Mesendoderm (in vitro differentiated cells): ENCODE results near the gene PRDX3.

Experiments used
- DNase-seq: peaks from one replicate; pipeline ENCODE4 v3.0.0; 2013
- H2AK5ac ChIP-seq: 2 replicates; pipeline ENCODE4 v1.6.1; 2013; ENCODE audit warnings: low read length, inconsistent platforms
- H2BK120ac ChIP-seq: 2 replicates; pipeline ENCODE4 v1.6.1; 2013; ENCODE audit warnings: low read depth, mild to moderate bottlenecking, low read length, moderate library complexity, mixed read lengths
- H2BK15ac ChIP-seq: replicated peaks from 2 replicates; pipeline ENCODE4 v1.6.1; 2013; ENCODE audit warnings: low read depth, mild to moderate bottlenecking, moderate library complexity
- H2BK5ac ChIP-seq: 2 replicates; pipeline ENCODE4 v1.6.1; 2013; ENCODE audit warnings: low read length, inconsistent platforms
- H3K18ac ChIP-seq: 2 replicates; pipeline ENCODE4 v1.6.1; 2013; ENCODE audit warnings: mild to moderate bottlenecking, low read length, mixed read lengths
- H3K23ac ChIP-seq: one replicate; pipeline ENCODE4 v1.6.1; 2013; ENCODE audit warnings: low read length
- H3K27ac ChIP-seq: 2 replicates; pipeline ENCODE4 v1.5.1; 2013; ENCODE audit warnings: low read depth, mild to moderate bottlenecking, inconsistent platforms, low read length, moderate library complexity
- H3K27me3 ChIP-seq: 2 replicates; pipeline ENCODE4 v1.6.1; 2013; ENCODE audit warnings: low read length, control low read depth, mild to moderate bottlenecking, inconsistent platforms; ENCODE audit not compliant: insufficient read depth, poor library complexity
- H3K36me3 ChIP-seq: 2 replicates; pipeline ENCODE4 v1.6.1; 2013; ENCODE audit warnings: low read length, inconsistent platforms; ENCODE audit not compliant: control insufficient read depth, insufficient read depth
- H3K4ac ChIP-seq: one replicate; pipeline ENCODE4 v1.6.1; 2013; ENCODE audit warnings: low read depth, mild to moderate bottlenecking, low read length, moderate library complexity
- H3K4me1 ChIP-seq: 2 replicates; pipeline ENCODE4 v1.6.1; 2013; ENCODE audit warnings: low read depth, low read length, inconsistent platforms; ENCODE audit not compliant: control insufficient read depth
- H3K4me2 ChIP-seq: 2 replicates; pipeline ENCODE4 v1.6.1; 2013; ENCODE audit warnings: low read length
- H3K4me3 ChIP-seq: 2 replicates; pipeline ENCODE4 v1.5.1; 2013; ENCODE audit warnings: mild to moderate bottlenecking, low read length
- H3K56ac ChIP-seq: one replicate; pipeline ENCODE4 v1.6.1; 2013; ENCODE audit warnings: low read length
- H3K79me1 ChIP-seq: 2 replicates; pipeline ENCODE4 v1.6.1; 2013; ENCODE audit warnings: low read length, inconsistent platforms
- H3K79me2 ChIP-seq: 2 replicates; pipeline ENCODE4 v1.6.1; 2013; ENCODE audit warnings: mild to moderate bottlenecking, low read length; ENCODE audit not compliant: control insufficient read depth, insufficient read depth
- H3K9ac ChIP-seq: 2 replicates; pipeline ENCODE4 v1.6.1; 2013; ENCODE audit warnings: low read length, inconsistent platforms
- H4K5ac ChIP-seq: one replicate; pipeline ENCODE4 v1.6.1; 2013; ENCODE audit warnings: low read length
- H4K8ac ChIP-seq: one replicate; pipeline ENCODE4 v1.6.1; 2013; ENCODE audit warnings: low read depth, mild to moderate bottlenecking, control low read depth, low read length, moderate library complexity
- WGBS: extraction: QIAGEN DNeasy Blood & Tissue Kit; methylation state at CpG from one replicate; pipeline ENCODE4 v1.1.7; 2013; ENCODE audit warnings: low lambda C conversion rate, missing lambda C conversion rate; ENCODE audit not compliant: insufficient coverage; ENCODE audit errors: extremely low coverage; 5-methylcytosine and 5-hydroxymethylcytosine counted together

The PRDX3 gene

GRCh38 chr10:119167041-119167440 is 11.6 kb downstream of the PRDX3 start:
- H3K4me1 ChIP-seq: no peaks in the 10 kb centered on the region
- no peak for DNase-seq
- no peak overlapping the region for H3K23ac ChIP-seq
- no peak overlapping the region for H3K4me2 ChIP-seq
- H3K79me1 ChIP-seq: no peaks in the 10 kb centered on the region
- H3K56ac ChIP-seq: no peak overlapping the region
- H4K5ac ChIP-seq: no peak overlapping the region
- no peak overlapping the region for H4K8ac ChIP-seq
- no peak overlapping the region for H3K27ac ChIP-seq
- H3K79me2 ChIP-seq: no peaks in the 10 kb centered on the region
- H3K4me3 ChIP-seq: no peak overlapping the region
- H3K36me3 ChIP-seq: peaks cover 12% of the 10 kb centered on the region
- H2BK15ac ChIP-seq: no peak overlapping the region
- no peak overlapping the region for H3K18ac ChIP-seq
- H3K4ac ChIP-seq: no peak overlapping the region
- no peak overlapping the region for H2BK5ac ChIP-seq
- no peak overlapping the region for H2AK5ac ChIP-seq
- H3K9ac ChIP-seq: no peak overlapping the region
- no peaks in the 10 kb centered on the region for H3K27me3 ChIP-seq
- no CpG with 5 or more reads among the region's 8 CpGs for WGBS
- H2BK120ac ChIP-seq: no peak overlapping the region

DNA sequence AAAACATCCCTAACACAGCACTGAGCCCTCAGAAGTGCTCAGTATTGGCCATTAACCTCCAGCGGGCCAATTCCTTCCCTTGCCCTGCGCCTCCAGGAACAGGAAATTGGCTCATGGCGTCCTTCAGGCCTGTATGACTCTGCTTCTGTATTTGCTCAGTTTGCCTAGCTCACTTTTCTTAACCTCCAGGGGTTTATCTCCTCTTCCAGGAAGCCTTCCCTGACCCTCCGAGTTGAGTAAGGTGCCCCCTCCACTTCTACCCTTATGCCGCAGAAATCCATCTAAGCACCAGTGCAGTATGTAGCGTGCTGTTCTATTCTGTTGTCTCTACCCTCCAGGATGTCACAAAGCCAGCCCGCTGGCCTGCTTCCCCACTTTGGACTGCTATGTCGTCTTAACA is 12.0 kb downstream of the PRDX3 start:
- Histone ChIP-seq H3K79me1 (no peaks in the 10 kb centered on the region), H2BK15ac (no peak overlapping the region), H3K4me2 (no peak overlapping the region), H3K79me2 (no peaks in the 10 kb centered on the region), H3K4ac (no peak overlapping the region), H2BK120ac (no peak overlapping the region), H3K27me3 (no peaks in the 10 kb centered on the region), H3K4me3 (no peak overlapping the region), H3K18ac (no peak overlapping the region), H4K8ac (no peak overlapping the region), H3K56ac (no peak overlapping the region), H3K36me3 (peaks cover 10% of the 10 kb centered on the region), H3K9ac (no peak overlapping the region), H3K23ac (no peak overlapping the region), H3K27ac (no peak overlapping the region), H2BK5ac (no peak overlapping the region), H2AK5ac (no peak overlapping the region), H4K5ac (no peak overlapping the region), H3K4me1 (no peaks in the 10 kb centered on the region)
- DNase-seq: no peak
- WGBS: no CpG with 5 or more reads among the region's 8 CpGs

DNA sequence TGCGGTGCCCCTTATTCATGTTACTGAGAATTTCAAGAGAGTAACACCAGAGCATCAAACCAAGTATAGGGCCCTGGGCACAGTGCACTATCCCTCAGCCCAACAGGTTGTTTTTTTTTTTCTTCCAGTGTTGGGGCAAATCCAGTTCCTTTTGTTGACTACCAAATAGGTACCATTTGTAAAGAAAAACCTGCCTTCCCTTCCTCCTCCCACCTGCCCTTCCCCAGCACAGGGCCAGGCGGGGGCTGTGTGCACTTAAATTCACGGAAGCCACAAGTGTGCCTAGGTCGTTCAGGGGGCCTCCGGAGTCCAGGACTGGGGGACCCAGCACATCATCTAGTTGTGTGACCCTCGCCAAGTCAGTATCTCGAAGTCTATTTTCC is 12.5 kb downstream of the PRDX3 start:
- Histone ChIP-seq H3K9ac (peak overlapping the region; percentile 87), H3K36me3 (peaks cover 9% of the 10 kb centered on the region), H2AK5ac (no peak overlapping the region), H3K18ac (no peak overlapping the region), H2BK120ac (no peak overlapping the region), H3K23ac (no peak overlapping the region), H3K79me1 (no peaks in the 10 kb centered on the region), H3K56ac (peak overlapping the region; percentile 83), H2BK15ac (no peak overlapping the region), H3K4me2 (peak overlapping the region; percentile 62), H3K4me3 (peak overlapping the region; percentile 74), H3K27ac (no peak overlapping the region), H3K4me1 (no peaks in the 10 kb centered on the region), H3K4ac (no peak overlapping the region), H3K79me2 (no peaks in the 10 kb centered on the region), H3K27me3 (no peaks in the 10 kb centered on the region), H4K5ac (no peak overlapping the region), H4K8ac (no peak overlapping the region), H2BK5ac (no peak overlapping the region)
- no peak for DNase-seq
- no CpG with 5 or more reads among the region's 7 CpGs for WGBS

DNA sequence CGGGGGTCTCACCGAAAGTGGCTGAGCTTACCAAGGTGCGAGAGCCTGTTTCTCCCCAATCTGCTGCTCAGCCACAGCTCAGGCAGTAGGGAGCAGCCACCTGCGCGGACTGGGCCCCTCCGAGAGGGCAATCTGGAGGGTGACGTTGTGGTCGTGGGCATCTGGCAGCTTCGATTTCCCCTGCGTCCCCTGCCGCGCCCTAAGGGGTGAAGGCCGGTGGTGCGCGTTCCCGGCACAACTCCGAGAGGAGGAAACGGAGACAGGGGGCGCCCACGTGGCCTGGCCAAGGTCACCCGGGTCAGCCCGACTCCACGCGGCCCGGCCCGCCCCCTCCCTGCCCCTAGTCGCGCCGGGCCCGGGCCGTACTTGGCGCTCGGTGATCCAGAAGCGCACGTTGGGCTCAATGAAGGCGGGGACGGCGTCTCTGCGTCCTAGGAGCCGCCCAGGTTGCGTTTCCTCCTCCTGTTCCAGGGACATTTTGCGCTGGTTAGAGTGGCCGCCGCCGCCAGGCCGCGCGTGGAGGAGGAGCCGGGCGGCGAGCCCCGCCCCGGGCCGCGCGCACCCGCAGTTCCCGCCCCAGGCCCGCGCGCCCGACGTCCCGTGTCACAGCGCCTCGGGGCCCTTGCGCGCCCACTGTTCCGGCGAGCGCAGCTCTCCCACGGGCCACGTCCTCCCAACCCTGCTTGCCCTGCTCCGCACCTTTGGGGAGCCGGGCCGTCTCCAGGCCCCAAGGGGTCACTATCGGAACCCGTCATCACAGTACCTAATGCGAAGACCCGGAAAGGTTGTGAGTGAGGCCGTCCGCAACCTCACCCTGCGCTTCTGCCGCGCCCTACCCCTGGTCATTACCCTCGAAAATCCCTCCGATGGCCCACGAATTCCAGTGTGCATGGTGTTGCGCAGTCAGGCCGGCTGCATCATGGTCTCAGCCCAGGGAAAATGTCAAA is 13.2 kb downstream of the PRDX3 start, which contains the start of gene SFXN4:
SFXN4 (minus strand) TSS at position 544 of the 947 bp plus-strand sequence; CDS start at position 477, 67 bp downstream.
- DNase-seq: peak; percentile 64
- Histone ChIP-seq H4K8ac (no peak within 1 kb of the TSS), H3K79me1 (no peaks in the 10 kb centered on the region), H3K18ac (no peak within 1 kb of the TSS), H3K56ac (peak within 1 kb of the TSS; percentile 96), H4K5ac (no peak within 1 kb of the TSS), H3K4me1 (no peaks in the 10 kb centered on the region), H3K4me2 (peak within 1 kb of the TSS; percentile 76), H2BK120ac (no peak within 1 kb of the TSS), H3K4me3 (peak within 1 kb of the TSS; percentile 74), H2AK5ac (no peak within 1 kb of the TSS), H3K36me3 (peaks cover 9% of the 10 kb centered on the region), H3K9ac (peak within 1 kb of the TSS; percentile 87), H2BK15ac (no peak within 1 kb of the TSS), H3K23ac (no peak within 1 kb of the TSS), H2BK5ac (peak within 1 kb of the TSS; percentile 48), H3K79me2 (no peaks in the 10 kb centered on the region), H3K27ac (no peak within 1 kb of the TSS), H3K4ac (no peak within 1 kb of the TSS), H3K27me3 (no peaks in the 10 kb centered on the region)
- no CpG with 5 or more reads among the region's 90 CpGs for WGBS

- Histone ChIP-seq H2BK120ac (no peak overlapping the region), H3K36me3 (peaks cover 4% of the 10 kb centered on the region), H3K9ac (no peak overlapping the region), H3K4me1 (no peaks in the 10 kb centered on the region), H2BK5ac (no peak overlapping the region), H3K4me2 (no peak overlapping the region), H4K5ac (no peak overlapping the region), H3K23ac (no peak overlapping the region), H3K56ac (no peak overlapping the region), H3K27me3 (no peaks in the 10 kb centered on the region), H3K27ac (no peak overlapping the region), H3K4me3 (no peak overlapping the region), H3K79me2 (no peaks in the 10 kb centered on the region), H4K8ac (no peak overlapping the region), H2AK5ac (no peak overlapping the region), H3K79me1 (no peaks in the 10 kb centered on the region), H2BK15ac (no peak overlapping the region), H3K18ac (no peak overlapping the region), H3K4ac (no peak overlapping the region)
- DNase-seq: no peak
- no CpG with 5 or more reads among the region's 5 CpGs for whole genome bisulfite sequencing
These were observed 16.0 kb downstream of the PRDX3 start for GRCh38 chr10:119162452-119163092.
